Mesenchymal stem cell (in vitro differentiated cells and primary cell): ENCODE measurements around the gene FCER1A.

Source experiments
- DNase-seq: peaks from one replicate; pipeline ENCODE4 v3.0.0-alpha.2; 2013
- H2AFZ ChIP-seq: one replicate; pipeline ENCODE4 v1.6.1; 2013; ENCODE audit warnings: low read depth, mild to moderate bottlenecking, control low read depth, inconsistent platforms, low read length, moderate library complexity
- H2AK5ac ChIP-seq: 2 replicates; pipeline ENCODE4 v1.6.1; 2013; ENCODE audit warnings: low read length, moderate library complexity, mild to moderate bottlenecking, inconsistent platforms; ENCODE audit not compliant: severe bottlenecking
- H2BK120ac ChIP-seq: one replicate; pipeline ENCODE4 v1.6.1; 2013; ENCODE audit warnings: low read depth, mild to moderate bottlenecking, inconsistent platforms, low read length, moderate library complexity
- H2BK12ac ChIP-seq, 2 experiments: one replicate each; pipeline ENCODE4 v1.6.1; 2013; ENCODE audit warnings: inconsistent platforms in 2 of 2, low read length in 2 of 2, mild to moderate bottlenecking in 2 of 2, moderate library complexity in 2 of 2, control low read depth in 1 of 2
- H2BK15ac ChIP-seq: one replicate; pipeline ENCODE4 v1.6.1; 2013; ENCODE audit warnings: mild to moderate bottlenecking, low read depth, inconsistent platforms; ENCODE audit not compliant: poor library complexity, severe bottlenecking
- H2BK5ac ChIP-seq: 2 replicates; pipeline ENCODE4 v1.6.1; 2013; ENCODE audit warnings: low read depth, mild to moderate bottlenecking, low read length, control low read depth, inconsistent platforms; ENCODE audit not compliant: poor library complexity, severe bottlenecking
- H3K14ac ChIP-seq, 2 experiments: one replicate each; pipeline ENCODE4 v1.6.1; 2013; ENCODE audit warnings: inconsistent platforms in 2 of 2, low read length in 2 of 2, control low read depth in 1 of 2, mild to moderate bottlenecking in 1 of 2, moderate library complexity in 1 of 2
- H3K18ac ChIP-seq, 2 experiments: one replicate each; pipeline ENCODE4 v1.6.1; 2013; ENCODE audit warnings: inconsistent platforms in 2 of 2, low read length in 2 of 2, control low read depth in 1 of 2, low read depth in 1 of 2, mild to moderate bottlenecking in 1 of 2
- H3K23ac ChIP-seq, 2 experiments: one replicate each; pipeline ENCODE4 v1.6.1; 2013; ENCODE audit warnings: inconsistent platforms in 2 of 2, low read length in 2 of 2, mild to moderate bottlenecking in 2 of 2, moderate library complexity in 2 of 2, control low read depth in 1 of 2
- H3K27ac ChIP-seq: 2 replicates; pipeline ENCODE4 v1.5.1; 2013; ENCODE audit warnings: mild to moderate bottlenecking, moderate library complexity, low read length, control low read depth, inconsistent platforms; ENCODE audit not compliant: poor library complexity, severe bottlenecking
- H3K27me3 ChIP-seq, 2 experiments: 2 replicates each; pipeline versions ENCODE4 v1.6.1 to v1.7.0; 2013; ENCODE audit warnings: low read length in 2 of 2, mild to moderate bottlenecking in 2 of 2, moderate library complexity in 2 of 2, control low read depth in 1 of 2, inconsistent platforms in 1 of 2; ENCODE audit not compliant: control insufficient read depth in 1 of 2, insufficient read depth in 1 of 2
- H3K36me3 ChIP-seq, 2 experiments: 2 replicates each; pipeline versions ENCODE4 v1.6.1 to v1.7.0; 2013; ENCODE audit warnings: low read length in 2 of 2, control low read depth in 1 of 2, inconsistent platforms in 1 of 2, low read depth in 1 of 2, mild to moderate bottlenecking in 1 of 2; ENCODE audit not compliant: insufficient read depth in 2 of 2, control insufficient read depth in 1 of 2
- H3K4ac ChIP-seq, 2 experiments: one replicate each; pipeline ENCODE4 v1.6.1; 2013; ENCODE audit warnings: inconsistent platforms in 2 of 2, low read length in 2 of 2, mild to moderate bottlenecking in 2 of 2, moderate library complexity in 2 of 2, control low read depth in 1 of 2, low read depth in 1 of 2
- H3K4me1 ChIP-seq: 2 replicates; pipeline ENCODE4 v1.6.1; 2013; ENCODE audit warnings: low read depth, low read length, control low read depth; ENCODE audit not compliant: control insufficient read depth, insufficient read depth
- H3K4me2 ChIP-seq: 2 replicates; pipeline ENCODE4 v1.6.1; 2013; ENCODE audit warnings: low read length, mild to moderate bottlenecking, inconsistent platforms; ENCODE audit not compliant: poor library complexity, severe bottlenecking
- H3K4me3 ChIP-seq, 2 experiments: 2 replicates each; pipeline versions ENCODE4 v1.5.1 to v1.7.0; 2013; ENCODE audit warnings: low read length in 2 of 2, mild to moderate bottlenecking in 2 of 2, control low read depth in 1 of 2, low read depth in 1 of 2; ENCODE audit not compliant: insufficient read depth in 1 of 2
- H3K79me1 ChIP-seq: replicated peaks from 2 replicates; pipeline ENCODE4 v1.6.1; 2013; ENCODE audit warnings: mild to moderate bottlenecking, control low read depth, low read length, inconsistent platforms; ENCODE audit not compliant: poor library complexity, severe bottlenecking
- H3K9ac ChIP-seq: 2 replicates; pipeline ENCODE4 v1.7.0; 2013; ENCODE audit warnings: mild to moderate bottlenecking, low read length, moderate library complexity
- H3K9me3 ChIP-seq: 2 replicates; pipeline ENCODE4 v1.7.0; 2013; ENCODE audit warnings: mild to moderate bottlenecking, low read length; ENCODE audit not compliant: control insufficient read depth
- H4K8ac ChIP-seq: one replicate; pipeline ENCODE4 v1.6.1; 2013; ENCODE audit warnings: inconsistent platforms, mild to moderate bottlenecking, low read length, moderate library complexity
- H4K91ac ChIP-seq: one replicate; pipeline ENCODE4 v1.6.1; 2013; ENCODE audit warnings: mild to moderate bottlenecking, low read length, inconsistent platforms
- WGBS: methylation state at CpG from one replicate; pipeline ENCODE4 v1.1.7; 2013; ENCODE audit warnings: mixed read lengths; 5-methylcytosine and 5-hydroxymethylcytosine counted together

FCER1A gene

GRCh38 chr1:159334797-159335196 is 32.7 kb downstream of the FCER1A start:
- Histone ChIP-seq H2BK120ac (no peak overlapping the region), H3K4me1 (no peaks in the 10 kb centered on the region), H3K27me3 (no peaks in the 10 kb centered on the region), H3K36me3 (no peaks in the 10 kb centered on the region), H2BK5ac (no peak overlapping the region), H2AFZ (no peak overlapping the region), H2AK5ac (no peak overlapping the region), H2BK12ac (no peak overlapping the region), H4K91ac (no peak overlapping the region), H4K8ac (no peak overlapping the region), H2BK15ac (no peak overlapping the region), H3K23ac (no peak overlapping the region), H3K4me2 (no peak overlapping the region), H3K9me3 (peaks cover 11% of the 10 kb centered on the region), H3K14ac (no peak overlapping the region), H3K79me1 (no peaks in the 10 kb centered on the region), H3K4me3 (no peak overlapping the region), H3K27ac (no peak overlapping the region), H3K9ac (no peak overlapping the region), H3K18ac (no peak overlapping the region), H3K4ac (no peak overlapping the region)
- no peak for DNase-seq
- 31% methylated on average over 2 of the region's 2 CpGs for WGBS

GRCh38 chr1:159338018-159338417 is 35.9 kb downstream of the FCER1A start:
- H3K23ac ChIP-seq = no peak overlapping the region
- H3K18ac ChIP-seq = no peak overlapping the region
- H2BK5ac ChIP-seq = no peak overlapping the region
- no peak overlapping the region for H2AK5ac ChIP-seq
- H3K4me3 ChIP-seq = no peak overlapping the region
- no peak overlapping the region for H2AFZ ChIP-seq
- no peak overlapping the region for H2BK15ac ChIP-seq
- peaks cover 11% of the 10 kb centered on the region for H3K9me3 ChIP-seq
- no peak for DNase-seq
- no peak overlapping the region for H4K8ac ChIP-seq
- no peak overlapping the region for H4K91ac ChIP-seq
- H3K79me1 ChIP-seq = no peaks in the 10 kb centered on the region
- H3K27ac ChIP-seq = no peak overlapping the region
- no peak overlapping the region for H3K4ac ChIP-seq
- no peak overlapping the region for H2BK12ac ChIP-seq
- no peak overlapping the region for H3K14ac ChIP-seq
- no peaks in the 10 kb centered on the region for H3K27me3 ChIP-seq
- H3K4me2 ChIP-seq = no peak overlapping the region
- no peak overlapping the region for H2BK120ac ChIP-seq
- H3K36me3 ChIP-seq = no peaks in the 10 kb centered on the region
- H3K4me1 ChIP-seq = no peaks in the 10 kb centered on the region
- H3K9ac ChIP-seq = no peak overlapping the region

- no peak overlapping the region for H2AK5ac ChIP-seq
- no peak overlapping the region for H3K14ac ChIP-seq
- H3K9me3 ChIP-seq = peaks cover 11% of the 10 kb centered on the region
- no peak overlapping the region for H3K27ac ChIP-seq
- no peak overlapping the region for H3K18ac ChIP-seq
- no peak overlapping the region for H3K23ac ChIP-seq
- H3K36me3 ChIP-seq = no peaks in the 10 kb centered on the region
- H2BK15ac ChIP-seq = no peak overlapping the region
- H3K9ac ChIP-seq = no peak overlapping the region
- H2BK12ac ChIP-seq = no peak overlapping the region
- 38% methylated on average over 1 of the region's 1 CpG for WGBS
- no peak overlapping the region for H4K91ac ChIP-seq
- H2BK120ac ChIP-seq = no peak overlapping the region
- no peak overlapping the region for H2BK5ac ChIP-seq
- H3K4ac ChIP-seq = no peak overlapping the region
- H3K4me3 ChIP-seq = no peak overlapping the region
- no peak for DNase-seq
- no peaks in the 10 kb centered on the region for H3K4me1 ChIP-seq
- H3K79me1 ChIP-seq = no peaks in the 10 kb centered on the region
- H2AFZ ChIP-seq = no peak overlapping the region
- no peak overlapping the region for H3K4me2 ChIP-seq
- no peaks in the 10 kb centered on the region for H3K27me3 ChIP-seq
- no peak overlapping the region for H4K8ac ChIP-seq
Observed at GRCh38 chr1:159339536-159339935, 37.4 kb downstream of the FCER1A start.

GRCh38 chr1:159341736-159342135 is 39.6 kb downstream of the FCER1A start:
- 21% methylated on average over 2 of the region's 2 CpGs for WGBS
- no peak overlapping the region for H2AK5ac ChIP-seq
- no peak overlapping the region for H3K9ac ChIP-seq
- H3K4ac ChIP-seq = no peak overlapping the region
- H3K14ac ChIP-seq = no peak overlapping the region
- H2BK5ac ChIP-seq = no peak overlapping the region
- H4K8ac ChIP-seq = no peak overlapping the region
- H3K4me2 ChIP-seq = no peak overlapping the region
- H3K36me3 ChIP-seq = no peaks in the 10 kb centered on the region
- no peak overlapping the region for H2BK12ac ChIP-seq
- H3K27ac ChIP-seq = no peak overlapping the region
- peaks cover 2% of the 10 kb centered on the region for H3K9me3 ChIP-seq
- H3K23ac ChIP-seq = no peak overlapping the region
- no peak overlapping the region for H3K18ac ChIP-seq
- H3K27me3 ChIP-seq = no peaks in the 10 kb centered on the region
- DNase-seq = no peak
- no peak overlapping the region for H2BK120ac ChIP-seq
- H4K91ac ChIP-seq = no peak overlapping the region
- H3K4me3 ChIP-seq = no peak overlapping the region
- H2AFZ ChIP-seq = no peak overlapping the region
- H3K4me1 ChIP-seq = no peaks in the 10 kb centered on the region
- H3K79me1 ChIP-seq = no peaks in the 10 kb centered on the region
- no peak overlapping the region for H2BK15ac ChIP-seq
